NCI-H1417 (cell line): ENCODE measurements around the gene VAT1.

Experiments
- DNase-seq, 3 experiments: peaks; one replicate each; lab custom pipeline; 2025; lab: John Stamatoyannopoulos, UW

VAT1 gene

DNA sequence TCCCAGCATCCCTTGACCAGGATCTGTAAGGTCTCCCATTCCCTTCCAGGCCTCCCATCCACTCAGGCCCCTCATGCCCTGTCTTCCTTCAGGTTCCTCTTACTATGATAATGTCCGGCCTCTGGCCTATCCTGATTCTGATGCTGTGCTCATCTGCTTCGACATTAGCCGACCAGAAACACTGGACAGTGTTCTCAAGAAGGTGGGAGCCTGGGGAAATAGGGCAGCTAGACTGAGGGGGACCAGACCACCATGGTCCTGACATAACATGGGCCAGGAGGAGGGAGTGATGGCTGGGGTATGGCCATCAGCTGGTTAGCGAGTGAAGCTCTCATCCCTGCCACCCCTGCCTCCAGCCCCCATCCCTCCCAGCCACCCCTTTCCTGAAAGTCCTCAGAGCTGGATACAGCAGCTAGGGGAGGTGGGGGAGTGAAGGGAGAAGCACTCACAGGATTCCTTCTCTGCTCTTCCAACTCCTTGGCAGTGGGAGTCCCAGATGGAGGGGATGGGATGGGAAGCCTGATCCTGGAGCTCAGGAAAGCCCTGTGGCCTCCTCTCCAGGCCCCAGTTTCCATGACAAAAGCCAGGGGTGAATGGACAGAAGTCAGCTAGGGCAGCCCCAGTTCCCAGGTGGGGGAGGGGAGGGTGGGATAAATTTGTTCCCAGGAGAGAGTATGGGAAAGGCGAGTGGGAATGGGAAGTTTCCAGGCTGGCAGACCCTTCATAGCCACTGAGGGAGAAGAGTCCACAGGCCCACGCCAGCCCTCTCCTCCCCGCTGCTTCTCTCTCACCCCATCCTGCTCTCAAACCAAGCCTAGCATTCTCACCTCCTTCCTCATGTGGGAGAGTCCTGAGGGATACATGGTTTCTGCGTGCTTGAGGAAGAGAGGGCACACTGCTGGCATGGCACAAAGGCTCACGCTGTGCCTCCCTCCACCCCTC, 5.2 kb upstream of the VAT1 start:
- no peak for DNase-seq

DNA sequence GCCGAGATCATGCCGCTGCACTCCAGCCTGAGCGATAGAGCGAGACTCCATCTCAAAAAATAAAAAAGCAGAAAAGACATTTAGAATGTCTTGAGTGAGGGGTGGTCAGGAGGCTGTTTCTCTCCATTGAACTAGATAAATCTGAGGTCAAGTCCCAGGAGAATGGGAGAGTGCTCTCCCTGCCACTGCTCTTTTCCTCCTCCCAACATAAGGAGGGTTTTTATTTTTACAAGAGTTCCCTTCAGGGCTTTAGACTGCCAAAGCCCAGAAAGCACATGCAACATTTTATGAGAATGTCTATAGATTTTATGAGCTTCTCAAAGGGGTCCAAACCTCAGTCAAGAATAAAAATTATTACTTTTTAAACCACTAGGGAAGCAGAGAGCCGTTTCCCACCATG, 4.4 kb upstream of the VAT1 start:
- no peak for DNase-seq

DNA sequence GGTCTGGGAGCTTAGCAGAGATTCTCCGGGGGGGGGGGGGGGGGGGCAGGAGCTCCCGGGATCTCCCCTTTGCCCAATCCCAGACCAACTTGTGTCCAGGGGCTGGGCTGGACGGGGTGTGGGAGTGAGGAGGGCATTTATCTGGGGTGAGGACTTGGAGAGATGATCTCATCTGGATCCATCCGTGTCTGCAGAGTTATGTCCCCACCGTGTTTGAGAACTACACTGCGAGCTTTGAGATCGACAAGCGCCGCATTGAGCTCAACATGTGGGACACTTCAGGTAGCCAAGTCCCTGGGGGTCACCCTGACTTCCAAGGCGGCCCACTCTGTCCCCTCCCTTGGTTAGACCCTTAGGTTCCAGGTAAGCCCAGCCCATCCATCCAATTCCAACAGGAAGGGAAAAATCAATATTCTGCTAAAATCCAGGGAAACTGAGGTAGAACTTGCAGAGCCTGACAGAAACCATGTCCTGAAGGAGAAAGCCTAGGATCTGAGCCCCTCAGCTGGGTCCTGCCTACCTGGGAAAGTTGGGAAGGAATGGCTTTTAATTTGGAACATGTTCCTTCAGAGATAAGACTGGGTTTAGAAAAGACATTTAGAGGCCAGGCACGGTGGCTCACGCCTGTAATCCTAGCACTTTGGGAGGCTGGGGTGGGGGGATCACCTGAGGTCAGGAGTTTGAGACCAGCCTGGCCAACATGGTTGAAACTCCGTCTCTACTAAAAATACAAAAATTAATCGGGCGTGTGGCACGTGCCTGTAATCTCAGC, 3.8 kb upstream of the VAT1 start:
- DNase-seq = no peak

DNA sequence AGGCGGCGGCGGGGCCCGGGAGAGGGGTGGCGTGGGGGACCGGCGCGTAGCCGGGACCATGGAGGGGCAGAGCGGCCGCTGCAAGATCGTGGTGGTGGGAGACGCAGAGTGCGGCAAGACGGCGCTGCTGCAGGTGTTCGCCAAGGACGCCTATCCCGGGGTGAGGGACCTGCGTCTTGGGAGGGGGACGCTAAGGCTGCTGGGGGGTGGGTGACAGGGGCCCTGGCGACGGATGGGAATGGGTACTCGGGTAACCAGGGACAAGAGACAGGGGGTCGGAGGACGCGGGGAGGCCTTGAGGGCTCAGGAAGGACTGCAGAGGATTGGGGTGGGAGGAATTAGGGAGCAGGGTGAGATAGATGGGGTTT, 3.1 kb upstream of the VAT1 start:
- peak in 2 of 3 experiments; percentile 50 to 70 for DNase-seq

DNA sequence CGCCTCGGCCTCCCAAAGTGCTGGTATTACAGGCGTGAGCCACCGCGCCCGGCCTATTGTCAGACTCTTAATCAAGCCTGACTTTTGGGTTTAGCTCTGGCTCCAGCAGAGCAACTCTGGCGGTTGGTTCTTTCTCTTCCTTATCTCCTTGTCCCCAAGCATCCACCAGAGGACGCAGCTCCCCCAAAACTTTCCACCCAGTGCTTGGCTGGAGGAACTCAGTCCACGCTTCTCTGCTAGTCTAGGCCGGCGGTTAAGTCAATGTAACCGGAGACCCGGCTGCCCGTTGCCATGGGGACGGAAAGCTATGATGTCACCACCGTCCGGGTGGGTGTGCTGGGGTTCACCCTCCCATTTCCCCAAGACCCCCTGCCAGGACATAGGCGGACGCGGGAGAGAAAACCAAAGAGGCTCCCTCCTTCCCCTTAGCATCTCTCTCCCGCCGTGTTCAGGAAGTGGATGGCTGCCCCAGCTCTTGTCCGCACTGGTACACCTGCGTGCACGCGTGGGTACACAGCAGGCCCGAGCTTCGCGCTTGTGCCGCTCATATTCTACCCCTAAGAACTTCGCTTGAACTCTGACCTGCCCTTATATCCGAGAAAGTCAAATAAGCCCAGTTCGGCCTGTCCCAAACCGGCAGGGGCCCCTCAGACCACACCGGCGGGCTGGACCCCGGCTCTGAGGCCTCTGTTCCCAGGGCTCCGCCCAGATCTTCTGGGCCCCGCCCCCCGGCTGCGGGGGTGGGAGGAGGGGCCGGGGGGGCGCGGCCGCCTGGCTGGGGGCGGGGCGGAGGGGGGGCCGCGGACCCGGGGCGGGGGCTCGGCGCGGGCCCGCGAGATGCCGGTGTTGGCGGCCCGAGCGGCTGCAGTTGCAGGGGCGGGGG, 2.5 kb upstream of the VAT1 start, which contains the start of gene RND2:
Gene RND2 (plus strand): TSS at position 825 of the 883 bp plus-strand sequence. CDS start 117 bp downstream, outside the sequence.
- DNase-seq = peak; percentile 89 to 96 (median 93)

DNA sequence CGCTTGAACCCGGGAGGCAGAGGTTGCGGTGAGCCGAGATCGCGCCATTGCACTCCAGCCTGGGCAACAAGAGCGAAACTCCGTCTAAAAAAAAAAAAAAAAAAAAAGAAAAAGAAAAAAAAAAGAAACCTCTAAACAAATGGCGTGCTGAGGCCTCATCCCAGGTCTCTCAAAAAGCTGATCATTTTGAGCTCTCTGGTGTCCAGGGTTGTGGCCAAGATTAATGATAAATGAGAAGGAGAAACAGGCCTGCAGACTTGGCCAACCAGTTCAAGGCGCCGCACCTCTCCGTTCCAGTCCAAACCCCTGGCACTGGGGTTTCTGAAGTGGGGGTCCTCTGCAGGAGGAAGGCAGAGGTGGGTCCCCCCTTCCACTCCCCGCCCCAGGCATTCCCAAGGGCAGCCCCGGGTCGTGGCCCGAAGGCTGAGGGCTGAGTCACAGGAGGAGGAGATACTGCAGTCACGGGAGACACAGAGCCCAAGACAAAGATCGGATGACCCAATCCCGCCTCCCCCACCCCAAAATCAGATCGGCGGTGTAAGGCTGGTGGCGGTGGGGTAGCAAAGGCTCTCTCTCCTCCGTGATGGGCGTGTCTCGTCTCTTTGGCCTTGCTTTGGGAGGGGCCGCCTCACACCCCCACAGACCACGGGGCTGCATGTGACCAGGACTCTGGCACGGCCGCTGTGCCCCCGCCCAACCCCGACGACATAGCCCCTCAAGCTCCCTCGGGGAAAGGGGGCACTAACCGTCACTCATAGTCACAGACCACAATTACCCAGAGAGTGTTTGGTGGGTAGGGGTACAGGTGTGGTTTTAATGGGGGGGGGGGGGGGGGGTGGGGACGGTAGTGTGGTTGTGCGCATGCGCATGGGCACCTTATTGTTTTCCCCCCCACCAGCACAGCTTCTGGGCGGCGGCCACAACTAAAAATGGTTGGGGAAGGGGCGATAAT, 1.1 kb downstream of the VAT1 start:
- peak; percentile 57 to 76 (median 71) for DNase-seq

DNA sequence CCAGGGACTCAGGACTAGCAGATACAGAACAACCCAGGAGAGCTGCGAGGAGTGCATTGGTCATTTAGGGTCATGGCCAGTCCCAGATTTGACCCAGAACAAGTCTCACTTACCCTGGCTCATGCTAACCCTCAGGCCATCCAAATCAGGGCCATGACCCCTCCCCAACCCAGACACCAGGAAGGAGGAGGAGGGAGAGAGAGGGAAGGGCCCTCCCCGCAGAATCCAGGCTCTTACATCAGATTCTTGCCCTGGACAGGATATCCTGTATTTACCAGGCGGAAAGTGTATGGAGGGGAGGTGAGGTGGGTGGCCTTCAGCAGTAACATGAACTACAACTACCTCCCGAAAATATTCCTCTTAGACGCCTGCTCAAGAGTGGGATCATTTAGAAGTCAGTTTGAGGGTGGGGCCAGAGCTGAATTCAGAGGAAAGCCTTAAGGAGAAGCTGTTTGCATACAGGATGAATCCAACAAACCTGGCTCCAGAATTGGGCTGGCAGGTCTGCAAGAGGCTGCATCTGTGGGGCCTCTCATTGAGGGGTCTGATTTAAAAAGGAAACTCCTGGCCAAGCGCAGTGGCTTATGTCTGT, 2.1 kb downstream of the VAT1 start:
- DNase-seq = no peak

DNA sequence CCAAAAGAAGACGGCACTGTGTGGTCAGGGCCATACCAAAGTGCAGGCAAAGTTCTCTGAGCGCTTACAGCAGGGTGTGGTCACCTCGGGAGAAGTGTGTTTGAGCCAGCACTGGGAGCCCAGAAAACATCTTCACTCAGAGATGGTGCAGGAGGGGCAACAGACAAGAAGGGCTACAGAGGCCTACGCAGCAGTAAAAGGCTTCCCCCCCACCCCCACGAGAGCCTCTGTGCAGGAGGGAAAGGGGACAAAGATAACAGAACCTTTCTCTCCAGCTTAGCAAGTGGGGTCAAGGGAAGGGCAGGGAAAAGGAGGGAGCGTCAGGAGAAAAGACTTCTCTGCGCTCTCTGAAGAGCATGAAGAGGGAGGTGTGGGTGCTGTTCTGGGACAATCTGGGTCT, 2.8 kb downstream of the VAT1 start:
- DNase-seq = no peak

DNA sequence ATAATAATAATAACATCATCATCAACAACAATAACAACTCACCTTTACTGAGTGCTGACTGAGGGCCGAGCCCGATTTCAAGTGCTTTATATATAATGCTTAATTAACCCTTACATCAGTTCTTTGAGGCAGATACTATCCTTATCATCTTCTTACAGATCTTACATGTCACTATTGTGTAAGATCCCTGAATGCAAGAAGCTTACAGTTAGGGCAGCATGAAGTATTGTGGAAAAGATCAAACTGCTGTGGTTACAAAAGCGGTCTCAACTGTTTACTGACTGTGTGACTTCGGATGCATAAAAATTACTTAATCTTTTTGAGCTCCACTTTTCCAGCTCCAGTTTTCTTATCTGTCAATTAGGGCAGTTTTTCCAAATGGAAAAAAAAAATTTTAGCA, 3.3 kb downstream of the VAT1 start:
- no peak for DNase-seq

DNA sequence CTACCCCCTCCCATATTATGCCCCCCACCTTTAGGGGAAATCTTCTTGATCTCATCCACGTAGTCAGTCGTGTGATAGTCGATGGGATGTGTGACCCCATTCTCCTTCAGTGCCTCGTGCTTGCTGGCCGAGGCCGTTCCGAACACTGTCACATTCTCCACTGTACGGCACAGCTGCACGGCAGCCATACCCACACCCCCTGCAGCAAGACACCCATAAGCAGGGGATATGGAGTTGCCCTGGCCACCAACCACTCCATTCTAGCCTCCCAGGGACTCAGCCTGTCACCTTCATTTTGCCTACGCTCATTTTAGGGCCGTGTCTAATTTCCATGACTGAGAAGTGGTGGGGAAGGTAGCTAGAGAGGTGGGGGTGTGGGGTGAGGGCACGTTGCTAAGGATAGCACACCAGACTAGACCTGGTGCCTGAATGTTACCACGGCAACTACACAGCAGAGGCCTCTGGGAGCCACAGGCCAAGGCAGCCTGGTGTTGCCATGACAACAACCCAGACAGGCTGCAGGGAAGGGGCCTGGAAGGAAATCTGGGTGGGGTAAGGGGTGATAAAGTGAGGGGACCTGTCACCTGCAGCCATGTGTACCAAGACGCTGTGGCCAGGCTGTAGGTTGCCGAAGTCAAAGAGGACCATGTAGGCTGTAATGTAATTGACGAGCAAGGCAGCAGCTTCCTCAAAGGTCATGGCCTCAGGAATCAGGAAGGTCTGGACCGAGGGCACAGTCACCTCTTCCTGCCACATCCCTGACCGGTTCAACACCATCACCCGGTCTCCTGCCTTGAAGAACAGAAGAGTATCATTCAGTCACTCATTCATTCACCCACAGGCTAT, 4.0 kb downstream of the VAT1 start:
- DNase-seq = peak; percentile 42 to 87 (median 56)

DNA sequence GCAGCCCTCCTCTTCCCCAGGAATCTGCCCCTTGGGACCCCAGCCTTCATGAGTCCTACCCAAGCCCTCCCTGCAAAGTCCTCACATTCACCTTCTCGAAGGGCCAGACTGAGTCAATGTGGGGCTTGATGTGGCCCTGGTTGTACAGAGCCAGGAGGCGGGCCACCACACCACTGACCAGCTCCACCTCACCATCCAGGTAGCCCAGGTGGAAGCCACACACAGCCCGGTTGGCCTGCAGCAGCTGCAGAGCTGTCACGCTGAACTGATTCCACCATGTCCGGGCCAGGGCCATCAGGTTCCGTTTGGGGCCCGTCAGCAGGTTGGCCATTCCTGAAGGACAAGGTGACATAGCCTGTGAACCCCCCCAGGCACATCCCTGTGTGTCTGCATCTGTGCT, 6.0 kb downstream of the VAT1 start:
- no peak for DNase-seq

DNA sequence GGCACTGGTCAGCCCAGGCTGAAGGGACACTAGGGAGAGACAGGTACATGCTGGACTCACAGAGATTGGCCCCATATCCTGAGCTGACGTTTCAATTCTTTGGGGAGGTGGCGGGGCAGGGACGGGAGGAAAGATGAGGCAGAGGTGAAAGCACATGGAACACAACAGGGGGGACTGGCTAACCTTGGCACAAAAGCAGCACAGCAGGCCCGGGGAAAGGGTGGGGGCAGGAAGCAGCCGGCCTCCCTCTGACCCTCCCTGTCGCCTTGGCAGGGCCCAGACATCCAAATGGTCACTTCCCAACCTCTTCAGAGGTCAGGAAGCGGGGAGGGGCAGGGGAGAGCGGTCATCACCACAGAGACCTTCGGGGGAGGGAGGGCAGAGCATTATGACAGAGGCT, 6.6 kb downstream of the VAT1 start:
- no peak for DNase-seq

DNA sequence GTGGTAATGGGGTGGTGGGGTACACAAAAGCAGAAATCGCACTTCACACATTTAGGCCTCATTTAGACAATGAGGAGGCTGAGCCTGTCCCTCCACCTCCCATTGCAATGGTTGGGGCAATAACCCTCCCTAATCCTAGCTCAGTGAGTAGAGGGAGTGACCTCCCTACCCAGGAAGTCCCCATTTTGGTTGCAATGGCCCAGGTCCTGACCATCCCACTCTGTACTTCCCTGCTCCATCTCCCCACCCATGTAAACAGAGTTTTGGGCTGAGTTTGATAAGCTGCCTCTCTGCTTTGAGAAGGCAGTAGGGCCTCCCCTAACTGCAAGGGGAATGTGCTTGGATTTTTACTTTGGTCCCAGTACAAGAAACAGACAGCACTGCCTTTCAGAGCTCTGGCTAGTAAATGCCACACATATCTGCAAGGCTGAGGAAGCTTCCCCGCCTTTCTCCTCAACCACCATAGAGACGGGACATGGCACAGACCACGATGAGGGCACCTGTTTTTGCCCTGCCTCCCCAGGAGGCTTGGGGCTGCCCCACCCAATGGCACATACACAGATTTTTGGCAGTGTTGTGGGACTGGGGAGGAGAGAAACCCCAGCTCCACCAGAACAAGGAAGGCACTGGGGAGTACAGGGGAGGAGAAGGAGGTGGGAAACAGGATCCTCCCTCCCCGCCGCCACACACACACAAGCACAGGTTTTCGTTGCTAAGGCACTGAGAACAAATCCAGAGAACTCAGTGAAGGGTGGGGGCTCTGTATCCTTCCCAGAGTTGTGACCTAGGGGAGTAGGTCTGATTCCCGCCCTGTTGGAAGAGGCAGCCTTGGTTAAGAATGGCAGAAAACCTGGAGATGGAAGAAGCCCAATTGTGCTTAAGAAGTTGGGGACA, 7.3 kb downstream of the VAT1 start:
- DNase-seq = no peak

DNA sequence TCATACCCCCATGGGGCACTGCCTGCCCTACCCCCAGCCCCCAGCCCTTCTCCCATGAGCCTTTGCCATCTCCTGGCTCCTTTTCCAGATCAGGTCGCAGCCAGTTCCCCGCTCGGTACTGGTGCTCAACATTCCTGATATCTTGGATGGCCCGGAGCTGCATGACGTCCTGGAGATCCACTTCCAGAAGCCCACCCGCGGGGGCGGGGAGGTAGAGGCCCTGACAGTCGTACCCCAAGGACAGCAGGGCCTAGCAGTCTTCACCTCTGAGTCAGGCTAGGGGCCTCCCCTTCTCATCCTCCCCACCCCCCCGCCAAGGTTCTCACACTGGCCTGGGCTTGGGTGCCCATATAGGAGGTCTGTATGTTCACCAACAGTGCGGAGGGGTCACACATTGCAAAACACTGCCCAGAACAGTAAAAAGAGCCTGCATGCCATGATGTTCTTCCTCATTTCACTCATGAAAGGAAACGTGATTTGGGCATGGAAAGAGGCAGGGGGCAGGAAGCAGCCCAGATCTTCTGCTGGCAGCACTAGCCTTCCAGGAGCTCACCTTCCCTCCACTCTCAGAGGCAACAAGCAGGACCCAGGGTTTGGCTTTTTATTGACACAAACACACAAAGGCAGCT, 8.1 kb downstream of the VAT1 start:
- DNase-seq = no peak

DNA sequence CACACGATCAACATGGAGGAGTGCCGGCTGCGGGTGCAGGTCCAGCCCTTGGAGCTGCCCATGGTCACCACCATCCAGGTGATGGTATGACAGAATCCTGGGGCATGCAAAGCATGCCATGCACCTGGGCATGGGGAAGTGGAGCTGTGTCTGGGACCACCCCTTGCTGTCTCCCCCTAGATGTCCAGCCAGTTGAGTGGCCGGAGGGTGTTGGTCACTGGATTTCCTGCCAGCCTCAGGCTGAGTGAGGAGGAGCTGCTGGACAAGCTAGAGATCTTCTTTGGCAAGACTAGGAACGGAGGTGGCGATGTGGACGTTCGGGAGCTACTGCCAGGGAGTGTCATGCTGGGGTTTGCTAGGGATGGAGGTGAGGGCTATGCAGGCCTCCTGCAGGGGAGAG, 8.9 kb downstream of the VAT1 start:
- no peak for DNase-seq

DNA sequence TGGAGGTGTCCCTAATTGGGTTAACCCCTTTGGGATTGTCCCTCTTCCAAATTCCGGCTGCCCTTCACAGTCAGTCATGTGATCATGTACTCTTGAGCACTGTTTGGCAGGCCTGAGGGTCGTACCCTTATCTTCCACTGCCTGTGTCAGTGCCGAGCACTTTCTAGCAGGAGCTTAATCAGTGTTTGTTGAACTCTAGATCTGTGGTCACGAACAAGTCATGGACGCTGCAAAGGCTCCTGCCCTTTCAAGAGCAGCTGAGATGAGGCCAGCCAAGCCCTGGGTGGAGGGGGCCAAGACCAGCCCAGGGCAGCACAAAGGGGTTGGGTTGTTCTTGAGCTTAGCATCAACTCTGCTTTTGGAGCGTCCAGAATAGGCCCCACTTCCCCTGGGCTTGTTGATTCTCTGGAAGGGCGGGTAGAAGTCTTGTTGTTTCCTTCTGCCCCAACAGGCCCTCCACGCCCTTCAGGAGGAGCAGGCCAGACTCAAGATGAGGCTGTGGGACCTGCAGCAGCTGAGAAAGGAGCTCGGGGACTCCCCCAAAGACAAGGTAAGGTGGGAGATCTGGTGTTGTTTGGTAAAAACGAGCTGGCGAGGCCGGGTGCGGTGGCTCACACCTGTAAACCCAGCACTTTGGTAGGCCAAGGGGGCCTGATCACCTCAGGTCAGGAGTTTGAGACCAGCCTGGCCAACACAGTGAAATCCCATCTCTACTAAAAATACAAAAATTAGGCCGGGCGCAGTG, 10.3 kb downstream of the VAT1 start:
- DNase-seq = no peak

DNA sequence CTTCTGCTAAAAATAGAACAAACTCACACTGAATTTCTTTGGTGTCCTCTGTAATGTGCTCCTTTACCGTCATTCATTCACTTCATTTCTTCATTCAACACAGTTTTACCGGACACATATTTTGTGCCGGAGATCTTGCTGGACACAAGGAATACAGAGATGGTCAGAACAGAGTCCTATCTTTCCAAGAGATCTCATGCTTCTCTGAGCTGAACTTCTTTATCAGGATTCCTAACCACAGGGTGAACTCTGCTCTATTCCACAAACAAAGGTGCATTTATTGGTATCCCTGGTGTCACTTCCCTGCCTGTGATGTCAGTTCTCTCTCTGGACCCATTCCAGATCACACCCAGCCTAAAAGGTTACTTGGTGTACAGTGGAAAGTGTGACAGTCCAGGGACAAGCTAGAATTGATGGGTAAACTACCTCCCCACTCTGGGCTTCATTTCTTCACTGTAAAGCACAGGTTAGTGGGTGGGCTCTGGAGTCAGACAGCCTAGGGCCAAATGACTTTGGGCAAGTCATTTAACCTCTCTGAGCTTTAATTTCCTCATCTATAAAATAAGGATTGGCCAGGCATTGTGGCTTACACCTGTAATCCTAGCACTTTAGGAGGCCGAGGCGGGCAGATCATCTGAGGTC, 11.4 kb downstream of the VAT1 start:
- DNase-seq = no peak
